Mesodermal cell (in vitro differentiated cells): ENCODE data around the gene MAFG.
A peak's percentile ranks its signal among the peaks of the same experiment; 100 is the strongest.
"Not testable (repeated sequence)": the region's sequence is repeated elsewhere in the genome, so short reads cannot be mapped to it uniquely, and the experiment has no call there.

Source experiments
- H3K27ac ChIP-seq: 2 replicates; pipeline ENCODE4 v1.7.0; 2013; ENCODE audit warnings: mild to moderate bottlenecking, low read depth, low read length, moderate library complexity; ENCODE audit not compliant: severe bottlenecking
- H3K36me3 ChIP-seq: 2 replicates; pipeline ENCODE4 v1.7.1; 2013; ENCODE audit warnings: mild to moderate bottlenecking, low read length, moderate library complexity; ENCODE audit not compliant: control insufficient read depth, insufficient read depth
- H3K4me1 ChIP-seq: one replicate; pipeline ENCODE4 v1.7.1; 2013; ENCODE audit warnings: mild to moderate bottlenecking, low read length; ENCODE audit not compliant: insufficient read depth, control insufficient read depth, poor library complexity, severe bottlenecking
- H3K4me3 ChIP-seq: 2 replicates; pipeline ENCODE4 v1.7.0; 2013; ENCODE audit warnings: low read length, control low read depth, mild to moderate bottlenecking; ENCODE audit not compliant: insufficient read depth, poor library complexity, severe bottlenecking; ENCODE audit errors: extremely low read depth
- H3K9me3 ChIP-seq: 2 replicates; pipeline ENCODE4 v1.7.1; 2013; ENCODE audit warnings: mild to moderate bottlenecking, low read length, moderate library complexity; ENCODE audit not compliant: control insufficient read depth
- WGBS, 2 experiments: methylation state at CpG; one replicate each; pipeline ENCODE4 v1.1.5; 2013; ENCODE audit warnings: missing lambda C conversion rate in 2 of 2; ENCODE audit not compliant: insufficient coverage in 2 of 2; 5-methylcytosine and 5-hydroxymethylcytosine counted together

Gene MAFG

GRCh38 chr17:81925860-81926450 is 1.6 kb downstream of the MAFG start:
- 50 to 67% methylated on average over 7 to 9 of the region's 10 CpGs for WGBS, 2 experiments
- Histone ChIP-seq H3K27ac (peak overlapping the region; percentile 99), H3K36me3 (peaks cover 16% of the 10 kb centered on the region), H3K9me3 (no peaks in the 10 kb centered on the region), H3K4me1 (peaks cover 27% of the 10 kb centered on the region), H3K4me3 (peak overlapping the region; percentile 74)

DNA sequence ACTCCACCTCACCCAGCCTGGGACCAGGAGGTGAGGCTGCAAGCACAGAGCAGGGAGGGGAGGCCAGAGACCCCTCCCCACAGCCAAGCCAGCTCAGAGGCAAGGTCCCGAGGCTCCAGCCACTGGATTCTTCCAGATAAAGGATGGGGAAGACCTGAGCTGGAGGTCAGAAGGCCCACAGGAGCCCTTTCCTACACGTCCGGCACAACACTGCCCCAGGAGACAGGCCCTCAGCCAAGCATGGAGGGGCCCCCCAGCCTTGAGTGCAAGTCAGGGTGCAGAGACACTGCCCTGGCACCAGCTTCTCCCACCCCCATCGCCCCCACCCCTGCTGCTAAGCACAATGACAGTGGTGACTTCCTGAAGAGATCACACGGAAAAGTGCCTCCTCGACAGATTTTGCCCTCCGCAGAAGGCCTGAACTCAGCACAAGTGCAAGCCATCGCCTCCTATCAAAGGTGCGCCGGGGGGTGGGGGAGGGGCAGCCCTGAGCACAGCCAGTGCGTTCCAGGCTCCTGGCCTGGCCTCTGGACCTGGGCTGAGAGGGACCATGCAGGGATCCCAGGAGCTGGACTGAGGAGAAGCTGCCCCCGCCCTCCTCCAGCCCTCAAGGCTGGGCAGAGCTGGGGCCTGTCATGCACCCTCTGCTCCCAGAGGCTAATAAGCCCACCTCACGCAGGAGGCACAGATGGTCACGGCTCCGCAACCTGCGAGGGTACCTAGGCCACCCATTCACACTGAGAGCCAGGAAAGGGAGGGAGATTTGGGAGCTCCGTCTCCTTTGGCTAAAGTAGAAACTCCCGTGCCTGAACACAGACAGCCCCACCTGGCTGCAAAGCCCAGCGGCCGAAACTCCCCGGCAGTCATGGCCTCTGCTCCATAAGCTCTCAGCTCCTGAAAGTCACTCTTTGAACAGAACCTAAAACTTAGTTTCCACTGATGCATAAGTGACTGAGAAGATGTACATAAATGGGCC is 2.7 kb downstream of the MAFG start:
- peaks cover 27% of the 10 kb centered on the region for H3K4me1 ChIP-seq
- H3K9me3 ChIP-seq, result no peaks in the 10 kb centered on the region
- H3K27ac ChIP-seq, result no peak overlapping the region
- peaks cover 26% of the 10 kb centered on the region for H3K36me3 ChIP-seq
- WGBS, 2 experiments, result 56 to 59% methylated on average over 10 to 19 of the region's 21 CpGs
- no peak overlapping the region for H3K4me3 ChIP-seq

DNA sequence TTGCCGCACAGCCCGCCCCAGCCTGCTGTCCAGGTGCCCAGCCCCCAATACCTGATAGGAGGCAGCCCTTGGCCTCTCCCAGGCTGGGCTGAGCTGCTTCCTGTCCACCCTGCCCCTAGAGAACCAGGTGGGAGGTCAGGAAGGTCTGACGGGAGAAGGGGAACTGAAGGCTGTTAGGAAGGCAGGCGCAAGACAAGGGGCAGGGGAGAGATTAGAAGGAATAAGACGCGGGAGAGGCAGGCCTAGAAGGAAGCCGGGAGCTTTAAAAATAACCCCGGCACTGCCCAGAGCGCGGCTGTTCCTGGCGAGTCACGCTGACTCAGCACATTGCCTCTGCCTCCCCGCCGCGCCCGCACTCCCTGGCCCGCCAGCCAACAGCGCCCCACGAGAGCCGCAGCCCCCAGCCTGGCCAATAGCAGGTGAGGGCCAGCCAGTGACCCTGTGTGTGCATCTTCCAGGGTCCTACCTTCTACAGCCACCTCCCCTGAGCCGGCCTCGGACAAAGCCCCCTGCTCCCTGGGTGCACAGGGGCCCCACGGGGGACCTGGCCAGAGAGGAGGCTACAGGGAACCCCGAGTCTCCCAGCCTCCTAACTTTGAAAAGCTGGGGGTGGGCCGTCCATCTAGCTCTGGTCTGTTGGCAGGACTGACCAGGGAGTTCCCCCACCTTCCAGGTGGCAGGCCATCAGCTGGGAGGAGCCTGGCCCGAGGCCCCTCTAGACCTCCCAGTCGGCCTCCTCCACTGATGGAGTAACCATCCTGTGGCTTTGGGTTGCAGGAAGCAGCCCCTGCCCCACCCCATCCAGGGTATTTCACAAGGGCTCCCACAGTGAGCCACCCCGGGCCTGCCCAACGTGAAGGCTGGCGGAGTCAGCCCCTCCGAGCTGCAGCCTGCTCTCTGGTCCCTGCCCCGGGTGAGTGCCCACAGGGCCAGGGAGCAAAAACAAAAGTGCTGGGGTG is 4.0 kb downstream of the MAFG start:
- Histone ChIP-seq H3K4me3 (peak overlapping the region; percentile 21), H3K4me1 (peaks cover 27% of the 10 kb centered on the region), H3K27ac (peak overlapping the region; percentile 83), H3K9me3 (no peaks in the 10 kb centered on the region), H3K36me3 (peaks cover 32% of the 10 kb centered on the region)
- 18 to 24% methylated on average over 23 to 27 of the region's 32 CpGs for WGBS, 2 experiments

DNA sequence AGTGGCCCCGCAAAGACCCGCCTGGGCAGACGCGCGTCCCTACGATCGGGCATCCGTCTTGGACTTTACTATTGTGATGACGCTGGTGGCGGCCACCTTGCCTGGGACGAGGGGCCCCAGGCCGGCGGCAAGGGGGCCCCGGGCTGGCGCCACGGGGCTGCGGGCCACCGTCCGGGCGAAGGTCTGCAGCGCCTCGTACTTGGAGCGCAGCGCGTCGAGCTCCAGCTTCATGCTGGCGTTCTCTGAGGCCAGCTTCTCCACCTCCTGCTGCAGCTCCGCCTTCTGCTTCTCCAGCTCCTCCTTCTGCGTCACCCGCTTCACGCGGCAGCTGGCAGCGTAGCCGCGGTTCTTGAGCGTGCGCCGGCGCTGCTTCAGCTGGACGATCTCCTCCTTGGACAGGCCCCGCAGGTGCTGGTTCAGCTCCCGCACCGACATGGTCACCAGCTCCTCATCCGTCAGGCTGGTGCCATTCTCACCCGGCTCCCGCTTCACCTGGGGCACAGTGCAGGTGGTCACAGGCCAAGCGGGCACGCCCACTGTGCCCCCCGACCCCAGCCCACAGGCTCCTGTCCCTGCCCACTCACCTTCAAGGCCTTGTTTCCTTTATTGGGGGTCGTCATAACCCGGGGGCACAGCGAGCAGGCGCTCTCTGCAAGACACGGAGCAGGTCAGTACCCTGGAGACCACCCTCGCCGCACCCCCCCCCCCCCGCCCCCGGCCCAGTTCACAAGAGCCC is 4.8 kb downstream of the MAFG start:
- WGBS, 2 experiments, result 95 to 96% methylated on average over 50 of the region's 58 CpGs
- peak overlapping the region; percentile 83 for H3K27ac ChIP-seq
- H3K4me3 ChIP-seq, result no peak overlapping the region

DNA sequence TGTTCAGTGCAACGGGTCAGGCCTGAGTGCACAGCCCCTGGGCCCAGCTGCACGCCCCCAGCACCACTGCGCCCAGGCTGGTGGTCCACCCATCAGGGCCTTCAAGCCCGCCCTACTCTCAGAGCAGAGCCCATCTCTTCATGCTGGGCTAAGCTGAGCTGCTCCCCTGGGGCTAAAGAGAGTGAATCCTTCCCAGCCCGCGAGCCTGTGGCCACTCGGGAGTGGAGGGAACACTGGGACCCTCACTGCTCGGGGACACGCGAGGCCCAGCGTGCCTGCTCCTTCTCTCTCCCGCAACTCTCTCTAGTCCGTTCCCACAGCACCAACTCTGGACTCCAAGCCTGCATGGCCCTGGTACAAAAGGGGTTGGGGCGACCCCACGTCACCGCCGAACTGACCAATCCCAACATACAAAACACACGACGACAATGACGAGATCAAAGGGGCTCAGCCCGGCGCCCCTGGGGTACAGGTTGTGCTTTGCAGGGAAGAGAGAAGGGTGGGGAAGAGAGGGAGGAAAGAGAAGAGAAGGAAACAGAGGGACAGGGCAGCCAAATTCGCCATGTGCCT is 5.5 kb downstream of the MAFG start:
- Histone ChIP-seq H3K4me3 (no peak overlapping the region), H3K9me3 (no peaks in the 10 kb centered on the region), H3K4me1 (peaks cover 30% of the 10 kb centered on the region), H3K27ac (no peak overlapping the region), H3K36me3 (peaks cover 32% of the 10 kb centered on the region)
- WGBS, 2 experiments, result 95% methylated on average over 14 to 23 of the region's 23 CpGs

More for the DNA sequence above, 4.8 kb downstream of the MAFG start:
- H3K36me3 ChIP-seq, result peaks cover 32% of the 10 kb centered on the region
- no peaks in the 10 kb centered on the region for H3K9me3 ChIP-seq
- H3K4me1 ChIP-seq, result peaks cover 27% of the 10 kb centered on the region

- peaks cover 34% of the 10 kb centered on the region for H3K4me1 ChIP-seq
Observed at GRCh38 chr17:81921537-81921862, 6.0 kb downstream of the MAFG start.

GRCh38 chr17:81920612-81921536 is 6.7 kb downstream of the MAFG start:
- no peak overlapping the region for H3K4me3 ChIP-seq
- peaks cover 37% of the 10 kb centered on the region for H3K36me3 ChIP-seq
- peaks cover 30% of the 10 kb centered on the region for H3K4me1 ChIP-seq
- no peak overlapping the region for H3K27ac ChIP-seq
- WGBS, 2 experiments, result 95 to 97% methylated on average over 24 to 28 of the region's 33 CpGs
- H3K9me3 ChIP-seq, result no peaks in the 10 kb centered on the region

More at GRCh38 chr17:81921537-81921862, 6.0 kb downstream of the MAFG start:
- H3K27ac ChIP-seq, result no peak overlapping the region
- no peaks in the 10 kb centered on the region for H3K9me3 ChIP-seq
- H3K4me3 ChIP-seq, result no peak overlapping the region
- no CpG with 5 or more reads among the region's 3 CpGs for WGBS, 2 experiments
- peaks cover 32% of the 10 kb centered on the region for H3K36me3 ChIP-seq

GRCh38 chr17:81918832-81919545 is 8.5 kb downstream of the MAFG start:
- H3K36me3 ChIP-seq, result peaks cover 55% of the 10 kb centered on the region
- no peak overlapping the region for H3K4me3 ChIP-seq
- H3K4me1 ChIP-seq, result peaks cover 13% of the 10 kb centered on the region
- WGBS, 2 experiments, result 91 to 97% methylated on average over 8 to 13 of the region's 15 CpGs
- H3K27ac ChIP-seq, result no peak overlapping the region
- no peaks in the 10 kb centered on the region for H3K9me3 ChIP-seq

DNA sequence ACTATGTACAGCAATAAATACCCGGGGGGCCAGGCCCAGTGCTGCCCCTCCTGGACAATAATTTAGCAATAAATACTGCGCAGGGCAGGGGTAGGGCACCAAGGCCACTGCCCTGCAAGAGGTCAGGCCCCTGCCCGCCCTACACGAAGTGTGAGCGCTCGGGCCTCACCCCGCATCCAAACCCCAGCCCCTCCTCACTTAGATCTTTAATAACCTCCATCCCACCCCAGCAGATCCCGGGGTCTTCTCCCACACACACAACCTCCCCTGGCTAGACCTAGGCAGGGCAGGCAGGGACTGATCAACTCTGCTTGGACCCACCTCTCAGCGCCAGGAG is 9.2 kb downstream of the MAFG start:
- H3K9me3 ChIP-seq, H3K4me3 ChIP-seq, H3K4me1 ChIP-seq, H3K27ac ChIP-seq: not testable (repeated sequence)
- H3K36me3 ChIP-seq, result peaks cover 62% of the 10 kb centered on the region
- 0 to 72% methylated on average over 1 to 4 of the region's 9 CpGs for WGBS, 2 experiments
